ENCODE results near the gene KRT37.

DNA sequence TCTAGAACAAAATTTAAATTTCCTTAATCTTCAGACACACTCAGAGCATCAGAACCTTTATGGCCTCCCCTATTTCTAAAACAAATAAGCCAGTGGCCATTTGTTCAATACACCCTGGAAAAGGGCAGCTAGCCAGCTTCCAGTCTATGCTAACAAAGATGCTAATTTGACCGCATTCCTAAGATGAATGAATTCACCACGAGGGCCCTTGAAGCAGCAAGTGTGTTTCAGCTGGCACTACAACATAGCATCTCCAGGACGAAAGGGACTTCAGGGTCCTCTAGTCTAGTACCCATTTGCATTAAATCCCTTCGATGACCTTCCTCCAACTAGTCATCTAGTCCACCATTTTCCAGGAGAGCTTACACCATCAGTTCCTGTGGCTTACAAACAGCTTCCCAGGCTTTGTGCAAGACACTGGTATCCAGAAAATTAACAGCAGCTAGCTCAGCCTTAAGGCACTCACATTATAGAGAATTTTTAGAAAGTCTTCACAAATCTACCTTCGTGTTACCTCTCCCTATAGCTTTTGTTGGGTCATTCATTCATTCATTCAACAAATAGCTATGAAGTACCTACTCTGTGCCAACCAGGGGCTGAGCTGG, 10.9 kb downstream of the KRT37 start:
- TF ChIP-seq, protein P1, sequence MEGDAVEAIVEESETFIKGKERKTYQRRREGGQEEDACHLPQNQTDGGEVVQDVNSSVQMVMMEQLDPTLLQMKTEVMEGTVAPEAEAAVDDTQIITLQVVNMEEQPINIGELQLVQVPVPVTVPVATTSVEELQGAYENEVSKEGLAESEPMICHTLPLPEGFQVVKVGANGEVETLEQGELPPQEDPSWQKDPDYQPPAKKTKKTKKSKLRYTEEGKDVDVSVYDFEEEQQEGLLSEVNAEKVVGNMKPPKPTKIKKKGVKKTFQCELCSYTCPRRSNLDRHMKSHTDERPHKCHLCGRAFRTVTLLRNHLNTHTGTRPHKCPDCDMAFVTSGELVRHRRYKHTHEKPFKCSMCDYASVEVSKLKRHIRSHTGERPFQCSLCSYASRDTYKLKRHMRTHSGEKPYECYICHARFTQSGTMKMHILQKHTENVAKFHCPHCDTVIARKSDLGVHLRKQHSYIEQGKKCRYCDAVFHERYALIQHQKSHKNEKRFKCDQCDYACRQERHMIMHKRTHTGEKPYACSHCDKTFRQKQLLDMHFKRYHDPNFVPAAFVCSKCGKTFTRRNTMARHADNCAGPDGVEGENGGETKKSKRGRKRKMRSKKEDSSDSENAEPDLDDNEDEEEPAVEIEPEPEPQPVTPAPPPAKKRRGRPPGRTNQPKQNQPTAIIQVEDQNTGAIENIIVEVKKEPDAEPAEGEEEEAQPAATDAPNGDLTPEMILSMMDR (IDR thresholded peaks at IDR 0.05) = no peak
- no peak for TF ChIP-seq POLR2A (IDR thresholded peaks at IDR 0.05)

Data from body of pancreas (tissue), 4 donors.